Body of pancreas (tissue), 4 donors: Measurements from ENCODE around the gene AVEN.

Experiments used
- CTCF ChIP-seq, 7 experiments: fragments of 450-650 bp in 4 of 7; fragments of 200-600 bp in 3 of 7; sonication (generic) in 3 of 7; IDR thresholded peaks; one replicate each; pipeline ENCODE4 v1.5.1; 2016 to 2019; ENCODE audit warnings: antibody characterized with exemption in 7 of 7
- POLR2A ChIP-seq, 3 donors: fragments of 450-650 bp; IDR thresholded peaks; one replicate each; pipeline ENCODE4 v1.6.1; 2016; ENCODE audit warnings: antibody characterized with exemption in 3 of 3, mild to moderate bottlenecking in 2 of 3

GRCh38 chr15:33848011-33848410 lies 191.0 kb downstream of the AVEN start:
- TF ChIP-seq CTCF (IDR thresholded peaks at IDR 0.05) (no peak), POLR2A (IDR thresholded peaks at IDR 0.05) (no peak)
